NCI-H146 treated with DMSO at 0.1 percent for 48 hours (cell line): ENCODE measurements around the gene SLC35F3.

Experiments used
- DNase-seq: peaks from one replicate; lab custom pipeline; 2025; ENCODE audit not compliant: unreplicated experiment; lab: John Stamatoyannopoulos, UW

The SLC35F3 gene

GRCh38 chr1:234217316-234217840 is 312.9 kb downstream of the SLC35F3 start:
- no peak for DNase-seq

- no peak for DNase-seq
These were observed 313.6 kb downstream of the SLC35F3 start for GRCh38 chr1:234218078-234218477.

- no peak for DNase-seq
These were observed 315.2 kb downstream of the SLC35F3 start for GRCh38 chr1:234219711-234220110.

- DNase-seq: no peak
These were observed 317.1 kb downstream of the SLC35F3 start for GRCh38 chr1:234221601-234222000.

- DNase-seq: no peak
These were observed 318.2 kb downstream of the SLC35F3 start for GRCh38 chr1:234222561-234223280.

GRCh38 chr1:234226113-234226818 is 321.8 kb downstream of the SLC35F3 start:
- DNase-seq: no peak

- no peak for DNase-seq
These were observed 322.3 kb downstream of the SLC35F3 start for GRCh38 chr1:234226819-234227165.

- DNase-seq: no peak
These were observed 325.3 kb downstream of the SLC35F3 start for GRCh38 chr1:234229581-234230387.

GRCh38 chr1:234230414-234230862 is 326.0 kb downstream of the SLC35F3 start:
- DNase-seq: no peak

- DNase-seq: no peak
These were observed 326.8 kb downstream of the SLC35F3 start for GRCh38 chr1:234231061-234231892.

- DNase-seq: no peak
These were observed 327.4 kb downstream of the SLC35F3 start for GRCh38 chr1:234231893-234232276.

- DNase-seq: no peak
These were observed 329.7 kb downstream of the SLC35F3 start for GRCh38 chr1:234234199-234234598.

- no peak for DNase-seq
These were observed 331.0 kb downstream of the SLC35F3 start for GRCh38 chr1:234235434-234235881.

GRCh38 chr1:234237393-234237792 is 332.9 kb downstream of the SLC35F3 start:
- no peak for DNase-seq

GRCh38 chr1:234238060-234238459 is 333.6 kb downstream of the SLC35F3 start:
- no peak for DNase-seq

GRCh38 chr1:234239515-234239914 is 335.0 kb downstream of the SLC35F3 start:
- no peak for DNase-seq

GRCh38 chr1:234239936-234240335 is 335.5 kb downstream of the SLC35F3 start:
- DNase-seq: no peak

GRCh38 chr1:234240680-234241079 is 336.2 kb downstream of the SLC35F3 start:
- no peak for DNase-seq

- no peak for DNase-seq
These were observed 337.5 kb downstream of the SLC35F3 start for GRCh38 chr1:234241941-234242490.

- no peak for DNase-seq
These were observed 339.2 kb downstream of the SLC35F3 start for GRCh38 chr1:234243521-234244260.
